ENCODE data around the gene PCGF3. TPM values are rescaled to one million over a fixed set of nuclear protein-coding genes. Genes with fewer than 3 reads are reported as not detected.

Gene PCGF3
- polyA plus RNA-seq, 1 experiment = 37.2 TPM

- Histone ChIP-seq H3K4me3 (ENCODE audit: low read depth, low read length) (no peak overlapping the region), H3K9me3 (ENCODE audit: control insufficient read depth, insufficient read depth, low read length) (peaks cover 5% of the 10 kb centered on the region; the same call in 1 of the 2 replicates), H3K27me3 (ENCODE audit: control insufficient read depth, insufficient read depth, low read length) (peaks cover 38% of the 10 kb centered on the region), H3K27ac (ENCODE audit: low read depth, low read length) (no peak overlapping the region)
- TF ChIP-seq, protein P1, sequence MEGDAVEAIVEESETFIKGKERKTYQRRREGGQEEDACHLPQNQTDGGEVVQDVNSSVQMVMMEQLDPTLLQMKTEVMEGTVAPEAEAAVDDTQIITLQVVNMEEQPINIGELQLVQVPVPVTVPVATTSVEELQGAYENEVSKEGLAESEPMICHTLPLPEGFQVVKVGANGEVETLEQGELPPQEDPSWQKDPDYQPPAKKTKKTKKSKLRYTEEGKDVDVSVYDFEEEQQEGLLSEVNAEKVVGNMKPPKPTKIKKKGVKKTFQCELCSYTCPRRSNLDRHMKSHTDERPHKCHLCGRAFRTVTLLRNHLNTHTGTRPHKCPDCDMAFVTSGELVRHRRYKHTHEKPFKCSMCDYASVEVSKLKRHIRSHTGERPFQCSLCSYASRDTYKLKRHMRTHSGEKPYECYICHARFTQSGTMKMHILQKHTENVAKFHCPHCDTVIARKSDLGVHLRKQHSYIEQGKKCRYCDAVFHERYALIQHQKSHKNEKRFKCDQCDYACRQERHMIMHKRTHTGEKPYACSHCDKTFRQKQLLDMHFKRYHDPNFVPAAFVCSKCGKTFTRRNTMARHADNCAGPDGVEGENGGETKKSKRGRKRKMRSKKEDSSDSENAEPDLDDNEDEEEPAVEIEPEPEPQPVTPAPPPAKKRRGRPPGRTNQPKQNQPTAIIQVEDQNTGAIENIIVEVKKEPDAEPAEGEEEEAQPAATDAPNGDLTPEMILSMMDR (IDR thresholded peaks at IDR 0.05; ENCODE audit: low read depth, low read length) = no peak
- DNase-seq (ENCODE audit: low read depth, low spot score) = no peak
- CTCF ChIA-PET = no interaction called here
- POLR2A ChIA-PET = no interaction called here
Observed at GRCh38 chr4:784401-785331, 79.0 kb downstream of the PCGF3 start.

- ChIA-PET CTCF (no interaction called here), POLR2A (no interaction called here)
- DNase-seq (ENCODE audit: low read depth, low spot score) = no peak
- H3K27me3 ChIP-seq (ENCODE audit: control insufficient read depth, insufficient read depth, low read length) = peaks cover 41% of the 10 kb centered on the region
- no peak overlapping the region for H3K27ac ChIP-seq (ENCODE audit: low read depth, low read length)
- H3K4me3 ChIP-seq (ENCODE audit: low read depth, low read length) = no peak overlapping the region
- TF ChIP-seq, protein P1 (IDR thresholded peaks at IDR 0.05; ENCODE audit: low read depth, low read length) = no peak
- H3K9me3 ChIP-seq (ENCODE audit: control insufficient read depth, insufficient read depth, low read length) = peaks cover 5% of the 10 kb centered on the region; the same call in 1 of the 2 replicates
Observed at GRCh38 chr4:785332-786073, 79.9 kb downstream of the PCGF3 start.

DNA sequence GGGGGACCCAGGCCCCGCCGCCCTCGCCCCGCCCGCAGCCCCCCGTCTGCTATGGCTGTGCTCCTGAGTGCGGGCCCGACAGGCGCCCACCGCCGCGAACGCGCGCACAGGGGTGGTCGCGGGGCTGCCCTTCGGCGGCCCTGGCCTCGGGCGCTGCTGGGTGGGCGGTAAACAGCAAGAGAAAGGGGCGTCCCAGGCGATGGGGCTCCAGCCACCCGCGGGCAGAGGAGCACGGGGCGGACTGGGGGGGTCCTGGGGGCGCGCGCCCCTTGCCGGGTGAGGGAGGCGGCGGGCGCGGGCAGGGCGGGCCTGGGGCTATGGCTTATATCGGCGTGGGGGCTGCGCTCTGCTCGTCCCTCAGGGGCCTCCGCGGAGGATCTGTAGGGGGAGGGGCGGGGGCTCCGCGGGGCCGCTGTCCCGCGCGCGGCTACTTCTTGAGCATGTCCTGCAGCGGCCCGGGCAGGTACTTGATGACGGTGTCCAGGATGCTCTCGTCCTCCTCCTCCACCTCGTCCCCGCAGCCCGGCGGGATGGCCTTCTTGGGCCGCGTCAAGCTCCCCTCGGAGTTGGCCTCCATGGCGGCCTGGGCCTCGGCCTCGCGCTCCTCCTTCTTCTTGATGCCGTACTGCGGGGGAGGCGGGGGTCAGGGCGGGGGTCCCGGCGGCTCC lies 80.6 kb downstream of the PCGF3 start:
- CTCF ChIA-PET = interaction anchor here (0.6 kb wide), 1 partner anchor 95 kb away, joined by 7 read pairs; no protein-coding TSS in a partner anchor
- TF ChIP-seq, protein P1 (IDR thresholded peaks at IDR 0.05; ENCODE audit: low read depth, low read length) = no peak
- POLR2A ChIA-PET = no interaction called here

DNA sequence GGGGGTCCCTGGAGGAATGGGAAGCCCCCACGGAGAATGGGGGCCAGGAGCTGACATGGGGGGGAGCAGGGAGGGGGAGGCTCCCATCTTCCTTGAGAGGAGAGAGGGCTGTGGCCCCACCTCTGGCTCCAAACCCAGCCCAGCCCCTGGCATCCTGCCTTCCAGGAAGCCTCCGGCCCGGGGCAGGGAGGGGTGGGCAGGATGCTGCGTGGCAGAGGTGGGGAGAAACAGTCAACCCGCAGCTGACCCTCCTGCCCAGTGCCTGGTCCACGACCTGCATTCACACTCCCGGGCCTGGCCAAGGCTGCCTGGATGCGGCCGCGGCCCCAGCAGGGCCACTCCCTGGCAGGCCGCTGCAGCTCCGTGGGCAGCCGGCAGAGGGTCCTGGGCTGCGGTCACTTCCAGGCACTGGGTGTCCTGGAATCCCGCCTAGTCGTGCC lies 81.2 kb downstream of the PCGF3 start:
- Histone ChIP-seq H3K4me3 (ENCODE audit: low read depth, low read length) (no peak overlapping the region), H3K9me3 (ENCODE audit: control insufficient read depth, insufficient read depth, low read length) (no peaks in the 10 kb centered on the region; the same call in 1 of the 2 replicates), H3K27ac (ENCODE audit: low read depth, low read length) (no peak overlapping the region), H3K27me3 (ENCODE audit: control insufficient read depth, insufficient read depth, low read length) (peaks cover 49% of the 10 kb centered on the region)
- TF ChIP-seq, protein P1 (IDR thresholded peaks at IDR 0.05; ENCODE audit: low read depth, low read length) = no peak
- no peak for DNase-seq (ENCODE audit: low read depth, low spot score)
- ChIA-PET POLR2A (no interaction called here), CTCF (interaction anchor here (0.6 kb wide), 1 partner anchor 29 kb away, joined by 3 read pairs; no protein-coding TSS in a partner anchor)

More for the DNA sequence above, 80.6 kb downstream of the PCGF3 start:
- Histone ChIP-seq H3K4me3 (ENCODE audit: low read depth, low read length) (no peak overlapping the region), H3K27me3 (ENCODE audit: control insufficient read depth, insufficient read depth, low read length) (peaks cover 43% of the 10 kb centered on the region), H3K27ac (ENCODE audit: low read depth, low read length) (no peak overlapping the region), H3K9me3 (ENCODE audit: control insufficient read depth, insufficient read depth, low read length) (peaks cover 3% of the 10 kb centered on the region; the same call in 1 of the 2 replicates)
- DNase-seq (ENCODE audit: low read depth, low spot score) = no peak

All from AG04450 (cell line).